Measurements from ENCODE around the gene MTARC1.

MTARC1 gene

DNA sequence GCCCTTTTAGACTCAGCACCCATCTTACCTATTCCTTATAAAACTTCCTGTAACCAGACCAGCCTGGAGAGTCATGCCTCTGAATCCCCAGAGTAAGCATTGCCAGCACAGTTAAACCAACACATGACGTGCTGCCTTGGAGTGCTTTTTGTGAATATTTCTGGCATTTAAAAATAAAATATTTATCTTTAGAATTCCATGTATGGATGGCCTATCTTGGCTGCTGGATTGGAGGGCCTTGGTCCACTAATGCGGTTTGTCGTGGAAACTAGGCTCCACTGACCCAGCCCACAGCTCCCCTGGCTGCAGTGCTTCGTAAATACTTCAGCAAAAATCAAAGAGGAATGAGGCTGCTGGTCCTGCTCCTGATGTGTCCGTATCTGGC is 17.5 kb downstream of the MTARC1 start:
- no peak for DNase-seq (ENCODE audit: low read depth in 2 of 3, low spot score in 2 of 3)

- DNase-seq (ENCODE audit: low read depth in 2 of 3, low spot score in 2 of 3): no peak
Measured at GRCh38 chr1:220806408-220806807, 19.7 kb downstream of the MTARC1 start.

- DNase-seq (ENCODE audit: low read depth in 2 of 3, low spot score in 2 of 3): no peak
Measured at GRCh38 chr1:220807726-220808125, 21.0 kb downstream of the MTARC1 start.

DNA sequence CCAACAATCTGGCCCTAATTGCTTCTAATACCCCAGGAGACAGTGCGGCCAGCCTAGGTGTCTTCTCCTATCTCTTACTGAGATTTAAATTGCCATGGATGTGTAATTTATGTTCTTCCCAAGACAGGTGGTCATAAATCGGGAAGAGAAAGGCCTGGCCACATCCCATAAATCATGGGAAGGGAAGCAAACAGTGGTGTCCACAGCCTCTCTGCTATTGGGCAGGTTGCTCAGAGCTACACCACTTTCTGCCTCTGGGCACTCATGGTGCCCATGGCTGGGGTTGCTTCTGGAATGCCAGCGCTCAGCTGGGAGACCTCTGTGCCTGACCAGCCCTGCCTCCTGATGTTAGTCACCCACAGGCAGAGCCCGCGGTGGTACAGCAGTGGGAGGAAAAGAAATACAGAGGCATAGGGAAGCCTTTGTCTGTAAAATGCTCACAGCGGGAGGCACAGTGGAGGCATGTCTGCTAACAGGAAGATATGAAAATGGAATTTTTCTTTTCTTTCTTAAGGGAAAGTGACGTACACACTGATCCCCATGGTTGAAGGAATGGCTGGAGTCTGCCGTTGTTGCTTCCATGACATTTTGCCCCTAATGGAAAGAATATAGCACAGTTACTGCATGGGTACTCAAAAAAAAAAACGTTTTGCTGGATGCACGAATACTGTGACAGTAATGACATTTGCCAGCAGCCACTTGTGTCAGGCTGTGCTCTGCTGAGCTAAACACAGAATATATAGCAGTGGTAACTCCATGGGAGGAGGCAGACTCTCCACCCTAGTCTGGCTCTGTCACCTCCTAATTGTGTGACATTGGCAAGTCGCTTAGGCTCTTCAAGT is 21.9 kb downstream of the MTARC1 start:
- DNase-seq (ENCODE audit: low read depth in 2 of 3, low spot score in 2 of 3): no peak

- DNase-seq (ENCODE audit: low read depth in 2 of 3, low spot score in 2 of 3): no peak
Measured at GRCh38 chr1:220809187-220809550, 22.5 kb downstream of the MTARC1 start.

- no peak for DNase-seq (ENCODE audit: low read depth in 2 of 3, low spot score in 2 of 3)
Measured at GRCh38 chr1:220809704-220810103, 23.0 kb downstream of the MTARC1 start.

- peak in 2 of 3 experiments; percentile 27 to 33 for DNase-seq (ENCODE audit: low read depth in 2 of 3, low spot score in 2 of 3)
Measured at GRCh38 chr1:220810179-220810653, 23.5 kb downstream of the MTARC1 start.

- no peak for DNase-seq (ENCODE audit: low read depth in 2 of 3, low spot score in 2 of 3)
Measured at GRCh38 chr1:220810963-220811362, 24.2 kb downstream of the MTARC1 start.

DNA sequence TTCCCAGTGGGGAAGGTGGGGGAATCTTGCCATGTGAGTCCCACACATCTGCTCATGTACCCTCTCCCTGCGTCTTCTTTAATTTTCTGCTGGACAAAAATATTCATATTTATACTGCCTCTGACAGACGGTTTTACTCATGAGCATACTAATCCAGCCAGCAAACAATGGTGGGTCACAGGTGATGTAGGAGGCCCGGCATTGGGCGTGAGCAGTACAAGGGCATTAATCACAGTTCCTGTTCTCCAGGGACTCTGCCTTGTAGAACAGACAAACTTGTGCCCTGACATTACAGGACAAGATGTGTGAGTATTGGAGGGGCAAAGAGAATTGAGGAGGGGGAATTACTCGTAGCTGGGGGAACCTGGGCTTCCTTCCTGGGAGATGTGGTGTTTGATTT is 25.0 kb downstream of the MTARC1 start:
- DNase-seq (ENCODE audit: low read depth in 2 of 3, low spot score in 2 of 3): no peak

DNA sequence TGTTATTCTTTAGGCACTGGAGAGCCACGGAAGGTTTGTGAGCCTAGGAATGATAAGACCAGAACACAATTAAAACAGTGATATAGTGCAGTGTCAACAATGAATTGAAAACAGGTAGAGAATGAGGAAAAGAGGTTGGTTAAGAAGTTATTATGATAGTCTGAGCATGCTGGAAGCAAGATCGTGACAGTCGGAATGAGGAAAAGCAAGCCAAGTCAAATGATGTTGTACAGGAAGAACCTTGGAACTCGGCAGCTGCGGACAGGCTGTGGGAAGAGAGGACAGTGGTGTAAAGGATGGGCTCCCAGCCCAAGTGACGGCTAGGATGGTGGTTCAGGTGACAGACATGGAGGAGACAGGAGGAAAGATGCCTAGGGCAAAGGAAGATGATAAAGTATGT is 25.6 kb downstream of the MTARC1 start:
- DNase-seq (ENCODE audit: low read depth in 2 of 3, low spot score in 2 of 3): no peak

- DNase-seq (ENCODE audit: low read depth in 2 of 3, low spot score in 2 of 3): no peak
Measured at GRCh38 chr1:220813013-220813412, 26.3 kb downstream of the MTARC1 start.

DNA sequence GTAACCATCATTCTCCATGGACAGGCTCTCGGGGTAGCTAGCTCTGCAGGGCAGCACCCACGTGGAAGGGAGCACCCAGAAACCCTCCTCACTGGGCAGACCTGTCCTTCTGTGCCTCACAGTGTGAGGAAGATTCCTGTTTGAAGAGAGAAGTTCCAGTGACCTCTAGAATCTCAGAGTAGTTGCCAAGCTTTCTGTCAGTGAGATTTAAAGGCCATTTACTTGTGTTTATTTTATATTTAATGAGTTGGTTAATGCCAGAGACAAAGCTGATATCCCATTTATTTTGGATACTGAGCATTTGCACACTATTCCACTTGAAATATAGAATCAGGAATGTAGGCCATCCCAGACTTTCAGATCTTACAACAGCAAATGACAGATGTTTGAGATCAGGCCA is 28.7 kb downstream of the MTARC1 start:
- DNase-seq (ENCODE audit: low read depth in 2 of 3, low spot score in 2 of 3): no peak

DNA sequence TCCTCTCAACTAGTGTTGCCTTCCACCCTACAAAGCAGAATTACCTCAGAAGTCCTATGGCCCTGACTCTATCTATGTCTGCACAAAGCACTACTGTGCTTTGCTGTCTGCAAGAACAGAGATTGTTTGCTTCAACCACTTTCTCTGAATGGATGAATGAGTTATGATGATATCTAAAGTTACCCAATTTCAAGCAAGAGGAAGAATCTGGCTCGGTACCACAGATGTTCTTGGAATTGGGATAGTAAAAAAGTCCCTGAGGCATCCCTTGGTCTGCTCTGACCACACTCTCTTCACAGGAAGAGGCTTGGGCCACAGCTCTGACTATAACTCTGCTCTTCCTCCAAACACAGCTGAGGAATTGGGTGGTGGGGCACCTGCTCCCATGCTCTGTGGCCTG is 31.2 kb downstream of the MTARC1 start:
- no peak for DNase-seq (ENCODE audit: low read depth in 2 of 3, low spot score in 2 of 3)

- no peak for DNase-seq (ENCODE audit: low read depth in 2 of 3, low spot score in 2 of 3)
Measured at GRCh38 chr1:220818421-220819173, 31.9 kb downstream of the MTARC1 start.

- DNase-seq (ENCODE audit: low read depth in 2 of 3, low spot score in 2 of 3): no peak
Measured at GRCh38 chr1:220819467-220820026, 32.8 kb downstream of the MTARC1 start.

DNA sequence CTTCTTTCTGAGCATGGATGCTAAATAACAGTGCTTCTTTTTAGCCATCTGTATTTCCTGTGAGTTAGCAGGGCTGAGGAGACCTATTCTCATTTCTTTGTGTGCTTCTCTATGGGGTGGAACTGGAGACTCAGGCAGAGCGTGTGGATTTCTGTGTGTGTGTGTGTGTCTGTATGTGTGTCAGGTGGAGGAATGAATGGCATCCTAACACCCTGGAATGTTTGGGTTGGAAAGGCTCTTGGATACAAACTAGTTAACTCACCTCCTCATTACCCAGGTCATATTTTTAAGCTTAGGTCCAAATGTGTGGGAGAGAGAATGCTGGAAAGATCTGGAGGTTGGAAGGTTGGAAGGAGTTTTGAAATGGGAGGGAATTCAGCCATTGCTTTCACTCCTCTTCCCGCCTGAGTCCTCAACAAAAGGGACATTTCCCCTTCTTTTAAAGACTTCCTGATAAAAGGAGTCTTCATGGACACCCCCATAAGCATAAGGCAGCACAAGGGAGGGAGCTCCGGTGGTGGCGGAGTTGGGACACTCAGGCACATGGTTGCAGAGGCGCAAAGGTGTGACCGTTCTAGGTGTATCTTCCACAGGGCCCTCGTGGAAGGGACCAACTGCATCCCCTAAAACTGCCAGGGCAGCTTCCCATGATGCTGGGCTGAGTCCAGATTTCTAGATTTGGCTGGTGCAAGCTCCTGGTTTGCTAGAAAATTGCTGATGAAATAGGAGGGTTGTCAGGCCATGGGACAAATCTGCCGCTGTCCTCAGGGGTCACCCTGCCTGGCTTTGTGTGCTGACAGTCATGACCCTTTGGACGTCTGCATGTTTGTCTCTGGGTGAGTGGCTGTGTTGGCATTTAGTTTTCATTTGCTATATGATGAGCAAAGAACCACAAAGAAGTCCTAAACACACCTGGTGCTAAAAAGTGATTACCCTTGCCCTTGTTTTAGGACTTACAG is 37.6 kb downstream of the MTARC1 start:
- DNase-seq (ENCODE audit: low read depth in 2 of 3, low spot score in 2 of 3): no peak

GRCh38 chr1:220825819-220826551 is 39.3 kb downstream of the MTARC1 start:
- no peak for DNase-seq (ENCODE audit: low read depth in 2 of 3, low spot score in 2 of 3)

- no peak for DNase-seq (ENCODE audit: low read depth in 2 of 3, low spot score in 2 of 3)
Measured at GRCh38 chr1:220826729-220827128, 40.0 kb downstream of the MTARC1 start.

- DNase-seq (ENCODE audit: low read depth in 2 of 3, low spot score in 2 of 3): no peak
Measured at GRCh38 chr1:220827445-220828178, 40.9 kb downstream of the MTARC1 start.

DNA sequence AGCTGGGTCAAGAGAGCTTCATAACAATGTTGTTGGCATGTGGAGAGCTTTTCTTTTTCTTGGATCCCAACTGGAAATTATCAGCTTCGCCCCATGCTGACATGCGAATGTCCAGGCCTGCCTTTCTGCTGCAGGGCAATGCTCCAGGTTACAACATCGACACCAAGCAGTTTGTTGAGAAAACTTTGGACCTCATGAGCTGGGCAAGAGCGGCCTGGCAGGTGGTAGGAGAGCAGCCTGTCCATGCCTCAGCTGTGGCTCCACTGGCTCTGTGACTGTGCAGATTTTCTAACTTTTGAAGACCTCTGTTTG is 41.4 kb downstream of the MTARC1 start:
- DNase-seq (ENCODE audit: low read depth in 2 of 3, low spot score in 2 of 3): no peak

Measured in activated CD8-positive, alpha-beta memory T cell treated with anti-CD3 and anti-CD28 coated beads for 48 hours (primary cell).